Inflammatory macrophage (primary cell): ENCODE measurements around the gene GDF9.
A peak's percentile ranks its signal among the peaks of the same experiment; 100 is the strongest.

Experiments used
- DNase-seq, 2 donors: peaks; one replicate each; pipeline ENCODE4 v3.0.0-alpha.2; 2020 to 2022
- total RNA-seq, 18 experiments: gene quantifications; one replicate each; lab custom pipeline; 2026; ENCODE audit warnings: mixed read lengths in 6 of 18, inconsistent platforms in 2 of 18; lab: John Stamatoyannopoulos, UW

The GDF9 gene
- total RNA-seq: 0 to 0.50 (median 0.16) reads per million in 18 experiments

GRCh38 chr5:132866342-132867045, at the start of gene GDF9, which contains the start of gene UQCRQ:
Gene GDF9 (minus strand): TSS chr5:132866469. CDS start chr5:132864533, 1,936 bp downstream.
Gene UQCRQ (plus strand): TSS chr5:132866642. CDS start chr5:132866882, 240 bp downstream.
- peak; percentile 99 for DNase-seq

- peak; percentile 53 to 56 for DNase-seq
Measured at GRCh38 chr5:132915681-132916080, 49.4 kb upstream of the GDF9 start.

- no peak for DNase-seq
Measured at GRCh38 chr5:132909702-132910101, 43.4 kb upstream of the GDF9 start.

- DNase-seq: no peak
Measured at GRCh38 chr5:132907161-132907560, 40.9 kb upstream of the GDF9 start.

- DNase-seq: peak; percentile 73 to 83
Measured at GRCh38 chr5:132905938-132906337, 39.7 kb upstream of the GDF9 start.

GRCh38 chr5:132901730-132902129, 35.5 kb upstream of the GDF9 start:
- no peak for DNase-seq

- DNase-seq: no peak
Measured at GRCh38 chr5:132901036-132901435, 34.8 kb upstream of the GDF9 start.

- DNase-seq: no peak
Measured at GRCh38 chr5:132898094-132898493, 31.8 kb upstream of the GDF9 start.

- DNase-seq: no peak
Measured at GRCh38 chr5:132896685-132897084, 30.4 kb upstream of the GDF9 start.

GRCh38 chr5:132895719-132896305, 29.5 kb upstream of the GDF9 start:
- no peak for DNase-seq

- DNase-seq: no peak
Measured at GRCh38 chr5:132890817-132891216, 24.5 kb upstream of the GDF9 start.

- no peak for DNase-seq
Measured at GRCh38 chr5:132889501-132889900, 23.2 kb upstream of the GDF9 start.

GRCh38 chr5:132887283-132887682, 21.0 kb upstream of the GDF9 start:
- no peak for DNase-seq

GRCh38 chr5:132886064-132886823, 20.0 kb upstream of the GDF9 start:
- DNase-seq: no peak

GRCh38 chr5:132884548-132884947, 18.3 kb upstream of the GDF9 start:
- DNase-seq: no peak

- peak; percentile 81 to 84 for DNase-seq
Measured at GRCh38 chr5:132883261-132883834, 17.1 kb upstream of the GDF9 start.

- no peak for DNase-seq
Measured at GRCh38 chr5:132877938-132878337, 11.7 kb upstream of the GDF9 start.

- DNase-seq: no peak
Measured at GRCh38 chr5:132877466-132877865, 11.2 kb upstream of the GDF9 start.

GRCh38 chr5:132876020-132876759, 9.9 kb upstream of the GDF9 start:
- DNase-seq: no peak

- no peak for DNase-seq
Measured at GRCh38 chr5:132873930-132874271, 7.6 kb upstream of the GDF9 start.

- DNase-seq: no peak
Measured at GRCh38 chr5:132873119-132873929, 7.1 kb upstream of the GDF9 start, which contains the start of gene LEAP2. Gene LEAP2 (plus strand): TSS chr5:132873668. CDS start chr5:132873695, 27 bp downstream.

- DNase-seq: no peak
Measured at GRCh38 chr5:132872788-132873118, 6.5 kb upstream of the GDF9 start.
